ENCODE results near the gene VTN. TPM values are rescaled to one million over a fixed set of nuclear protein-coding genes. Genes with fewer than 3 reads are reported as not detected.

VTN gene
- total RNA-seq, 4 donors from 2014 or later = 0.10 TPM; not detected in 3

GRCh38 chr17:28381141-28381825 lies 11.2 kb upstream of the VTN start:
- intact Hi-C loops (cut with DNase I; ENCODE audit: low total_unique reads) = no loop called here
- no peak for DNase-seq (ENCODE audit: low spot score in 2 of 2)
- H3K4me3 ChIP-seq (ENCODE audit: low read depth, poor library complexity, severe bottlenecking) = no peak overlapping the region
- TF ChIP-seq CTCF (IDR thresholded peaks at IDR 0.05) = no peak
- TF ChIP-seq POLR2A (IDR thresholded peaks at IDR 0.05) = no peak
- WGBS, 2 donors = 34 to 49% methylated on average over 23 to 59 of the region's 72 CpGs

- intact Hi-C loops (cut with DNase I; ENCODE audit: low total_unique reads) = no loop called here
- 66 to 73% methylated on average over 10 of the region's 10 CpGs for WGBS, 2 donors
- no peak overlapping the region for H3K4me3 ChIP-seq (ENCODE audit: low read depth, poor library complexity, severe bottlenecking)
- no peak for DNase-seq (ENCODE audit: low spot score in 2 of 2)
- TF ChIP-seq POLR2A (IDR thresholded peaks at IDR 0.05) = no peak
- no peak for TF ChIP-seq CTCF (IDR thresholded peaks at IDR 0.05)
These were observed 10.0 kb upstream of the VTN start for GRCh38 chr17:28379814-28380801.

GRCh38 chr17:28372945-28373274 lies 2.8 kb upstream of the VTN start:
- intact Hi-C loops (cut with DNase I; ENCODE audit: low total_unique reads) = no loop called here
- TF ChIP-seq POLR2A (IDR thresholded peaks at IDR 0.05) (no peak), CTCF (IDR thresholded peaks at IDR 0.05) (no peak)
- 79 to 86% methylated on average over 6 of the region's 6 CpGs for WGBS, 2 donors
- no peak for DNase-seq (ENCODE audit: low spot score in 2 of 2)
- H3K4me3 ChIP-seq (ENCODE audit: low read depth, poor library complexity, severe bottlenecking) = no peak overlapping the region

GRCh38 chr17:28372203-28372944 lies 2.3 kb upstream of the VTN start:
- TF ChIP-seq CTCF (IDR thresholded peaks at IDR 0.05) = no peak
- 19 to 25% methylated on average over 18 to 27 of the region's 53 CpGs for WGBS, 2 donors
- DNase-seq (ENCODE audit: low spot score in 2 of 2) = no peak
- intact Hi-C loops (cut with DNase I; ENCODE audit: low total_unique reads) = no loop called here
- H3K4me3 ChIP-seq (ENCODE audit: low read depth, poor library complexity, severe bottlenecking) = peak overlapping the region; percentile 34

GRCh38 chr17:28371245-28372202 lies 1.4 kb upstream of the VTN start, which contains the start of gene SARM1:
Gene SARM1 (plus strand): TSS chr17:28371694. CDS start chr17:28372033, 339 bp downstream.
- WGBS, 2 donors = 1% methylated on average over 58 to 80 of the region's 80 CpGs
- H3K4me3 ChIP-seq (ENCODE audit: low read depth, poor library complexity, severe bottlenecking) = peak within 1 kb of the TSS; percentile 34
- peak; percentile 59 to 95 for DNase-seq (ENCODE audit: low spot score in 2 of 2)
- intact Hi-C loops (cut with DNase I; ENCODE audit: low total_unique reads) = no loop called here
- TF ChIP-seq CTCF (IDR thresholded peaks at IDR 0.05) = no peak
- no peak for TF ChIP-seq POLR2A (IDR thresholded peaks at IDR 0.05)

Data from lower leg skin (tissue), 4 donors.